Measurements from ENCODE around the gene ETV3L.

Gene ETV3L

GRCh38 chr1:157099633-157100009 lies at the start of gene ETV3L:
ETV3L (minus strand) TSS chr1:157099808; CDS start chr1:157099523, 285 bp downstream.
- Histone ChIP-seq H3K27me3 (ENCODE audit: insufficient read depth, poor library complexity, severe bottlenecking) (no peaks in the 10 kb centered on the region), H3K36me3 (ENCODE audit: low read depth) (no peaks in the 10 kb centered on the region), H3K4me1 (ENCODE audit: insufficient read depth, poor library complexity, severe bottlenecking) (no peaks in the 10 kb centered on the region), H3K9me3 (ENCODE audit: severe bottlenecking) (no peaks in the 10 kb centered on the region), H3K4me3 (ENCODE audit: severe bottlenecking) (no peak within 1 kb of the TSS), H3K27ac (ENCODE audit: poor library complexity, severe bottlenecking) (no peak within 1 kb of the TSS)
- no peak for TF ChIP-seq CTCF (IDR thresholded peaks at IDR 0.05; ENCODE audit: poor library complexity, severe bottlenecking)
- no peak for ATAC-seq (ENCODE audit: low read depth)
- DNase-seq (ENCODE audit: low spot score): no peak

GRCh38 chr1:157147906-157148700 lies 48.5 kb upstream of the ETV3L start:
- no peaks in the 10 kb centered on the region for H3K27me3 ChIP-seq (ENCODE audit: insufficient read depth, poor library complexity, severe bottlenecking)
- no peak overlapping the region for H3K27ac ChIP-seq (ENCODE audit: poor library complexity, severe bottlenecking)
- no peak for ATAC-seq (ENCODE audit: low read depth)
- DNase-seq (ENCODE audit: low spot score): no peak
- H3K4me1 ChIP-seq (ENCODE audit: insufficient read depth, poor library complexity, severe bottlenecking): no peaks in the 10 kb centered on the region
- no peaks in the 10 kb centered on the region for H3K36me3 ChIP-seq (ENCODE audit: low read depth)
- no peak overlapping the region for H3K4me3 ChIP-seq (ENCODE audit: severe bottlenecking)
- H3K9me3 ChIP-seq (ENCODE audit: severe bottlenecking): no peaks in the 10 kb centered on the region
- TF ChIP-seq CTCF (IDR thresholded peaks at IDR 0.05; ENCODE audit: poor library complexity, severe bottlenecking): no peak

- no peak overlapping the region for H3K27ac ChIP-seq (ENCODE audit: poor library complexity, severe bottlenecking)
- H3K36me3 ChIP-seq (ENCODE audit: low read depth): no peaks in the 10 kb centered on the region
- ATAC-seq (ENCODE audit: low read depth) (no peak), DNase-seq (ENCODE audit: low spot score) (no peak)
- no peaks in the 10 kb centered on the region for H3K27me3 ChIP-seq (ENCODE audit: insufficient read depth, poor library complexity, severe bottlenecking)
- no peaks in the 10 kb centered on the region for H3K4me1 ChIP-seq (ENCODE audit: insufficient read depth, poor library complexity, severe bottlenecking)
- no peaks in the 10 kb centered on the region for H3K9me3 ChIP-seq (ENCODE audit: severe bottlenecking)
- no peak overlapping the region for H3K4me3 ChIP-seq (ENCODE audit: severe bottlenecking)
- TF ChIP-seq CTCF (IDR thresholded peaks at IDR 0.05; ENCODE audit: poor library complexity, severe bottlenecking): no peak
These were observed 47.4 kb upstream of the ETV3L start for GRCh38 chr1:157147037-157147436.

- no peak for DNase-seq (ENCODE audit: low spot score)
- Histone ChIP-seq H3K4me1 (ENCODE audit: insufficient read depth, poor library complexity, severe bottlenecking) (no peaks in the 10 kb centered on the region), H3K27me3 (ENCODE audit: insufficient read depth, poor library complexity, severe bottlenecking) (no peaks in the 10 kb centered on the region), H3K27ac (ENCODE audit: poor library complexity, severe bottlenecking) (no peak overlapping the region), H3K4me3 (ENCODE audit: severe bottlenecking) (no peak overlapping the region), H3K9me3 (ENCODE audit: severe bottlenecking) (no peaks in the 10 kb centered on the region), H3K36me3 (ENCODE audit: low read depth) (no peaks in the 10 kb centered on the region)
- ATAC-seq (ENCODE audit: low read depth): no peak; the same call in 2 of the 3 replicates
- TF ChIP-seq CTCF (IDR thresholded peaks at IDR 0.05; ENCODE audit: poor library complexity, severe bottlenecking): no peak
These were observed 46.6 kb upstream of the ETV3L start for GRCh38 chr1:157146244-157146643.

GRCh38 chr1:157145076-157145475 lies 45.5 kb upstream of the ETV3L start:
- Histone ChIP-seq H3K4me1 (ENCODE audit: insufficient read depth, poor library complexity, severe bottlenecking) (no peaks in the 10 kb centered on the region), H3K27me3 (ENCODE audit: insufficient read depth, poor library complexity, severe bottlenecking) (no peaks in the 10 kb centered on the region), H3K9me3 (ENCODE audit: severe bottlenecking) (no peaks in the 10 kb centered on the region), H3K4me3 (ENCODE audit: severe bottlenecking) (no peak overlapping the region), H3K36me3 (ENCODE audit: low read depth) (no peaks in the 10 kb centered on the region), H3K27ac (ENCODE audit: poor library complexity, severe bottlenecking) (no peak overlapping the region)
- ATAC-seq (ENCODE audit: low read depth) (0 out of 3 replicates have a peak, but pooled peaks have one; percentile 27), DNase-seq (ENCODE audit: low spot score) (no peak)
- no peak for TF ChIP-seq CTCF (IDR thresholded peaks at IDR 0.05; ENCODE audit: poor library complexity, severe bottlenecking)
